GM23338 (cell line): Measurements from ENCODE around the gene CDK5RAP2. TPM values are rescaled to one million over a fixed set of nuclear protein-coding genes. Genes with fewer than 3 reads are reported as not detected.

Experiments
- ATAC-seq: fragments of 200-7000 bp; cut with Tn5 transposase; 3 replicates; pipeline ENCODE4 v1.9.1; 2020
- DNase-seq: peaks from one replicate; pipeline ENCODE4 v3.0.0-alpha.2; 2015; ENCODE audit warnings: low spot score
- H2AFZ ChIP-seq: fragments of 200-600 bp; sonication (generic); 2 replicates; pipeline ENCODE4 v1.8.0; 2016; ENCODE audit warnings: antibody characterized with exemption, mild to moderate bottlenecking, moderate library complexity
- H3F3A ChIP-seq: fragments of 200-600 bp; sonication (generic); replicated peaks from 2 replicates; pipeline ENCODE4 v1.8.0; 2017; ENCODE audit warnings: antibody characterized with exemption, mixed run types, low read depth
- H3K27ac ChIP-seq: fragments of 200-600 bp; sonication (generic); 2 replicates; pipeline ENCODE4 v1.6.1; 2016; ENCODE audit warnings: low read depth
- H3K27me3 ChIP-seq: fragments of 200-600 bp; sonication (generic); 2 replicates; pipeline ENCODE4 v1.8.0; 2016; ENCODE audit warnings: mild to moderate bottlenecking, mixed run types, moderate library complexity; ENCODE audit not compliant: insufficient read depth
- H3K36me3 ChIP-seq: fragments of 200-600 bp; sonication (generic); 2 replicates; pipeline ENCODE4 v1.8.0; 2016; ENCODE audit warnings: mild to moderate bottlenecking; ENCODE audit not compliant: insufficient read depth
- H3K4me1 ChIP-seq: fragments of 200-600 bp; sonication (generic); 2 replicates; pipeline ENCODE4 v1.8.0; 2016; ENCODE audit warnings: mild to moderate bottlenecking, moderate library complexity; ENCODE audit not compliant: insufficient read depth
- H3K4me2 ChIP-seq: fragments of 200-600 bp; sonication (generic); 2 replicates; pipeline ENCODE4 v1.7.1; 2017; ENCODE audit warnings: mixed run types
- H3K4me3 ChIP-seq: fragments of 200-600 bp; sonication (generic); 2 replicates; pipeline ENCODE4 v1.6.1; 2016; ENCODE audit warnings: mixed run types
- H3K79me2 ChIP-seq: fragments of 200-600 bp; sonication (generic); replicated peaks from 2 replicates; pipeline ENCODE4 v1.8.0; 2017; ENCODE audit warnings: mild to moderate bottlenecking; ENCODE audit not compliant: insufficient read depth
- H3K9me2 ChIP-seq: fragments of 200-600 bp; sonication (generic); 2 replicates; pipeline ENCODE4 v1.8.0; 2017; ENCODE audit not compliant: insufficient read depth
- H4K20me1 ChIP-seq: fragments of 200-600 bp; sonication (generic); replicated peaks from 2 replicates; pipeline ENCODE4 v1.8.0; 2017; ENCODE audit warnings: mild to moderate bottlenecking; ENCODE audit not compliant: insufficient read depth
- H3K27ac Mint-ChIP-seq: 2 replicates; pipeline ENCODE4 v1.8.0; 2020; ENCODE audit warnings: inconsistent platforms, mild to moderate bottlenecking, moderate library complexity, mixed read lengths
- H3K27me3 Mint-ChIP-seq: 3 replicates; pipeline ENCODE4 v1.8.0; 2022; ENCODE audit warnings: low read depth, mild to moderate bottlenecking, moderate library complexity, mixed read lengths, inconsistent platforms; ENCODE audit not compliant: insufficient read depth, poor library complexity
- H3K36me3 Mint-ChIP-seq: 3 replicates; pipeline ENCODE4 v1.8.0; 2021; ENCODE audit warnings: low read depth, mild to moderate bottlenecking, inconsistent platforms, moderate library complexity, mixed read lengths
- H3K4me1 Mint-ChIP-seq: 3 replicates; pipeline ENCODE4 v1.8.0; 2020; ENCODE audit warnings: mild to moderate bottlenecking, inconsistent platforms, mixed read lengths
- H3K4me3 Mint-ChIP-seq: 3 replicates; pipeline ENCODE4 v1.8.0; 2021; ENCODE audit warnings: moderate library complexity, mild to moderate bottlenecking, inconsistent platforms, mixed read lengths
- H3K9me3 Mint-ChIP-seq: 3 replicates; pipeline ENCODE4 v1.8.0; 2020; ENCODE audit warnings: moderate library complexity, mild to moderate bottlenecking, inconsistent platforms, mixed read lengths
- CREB1 ChIP-seq: fragments of 250-450 bp; sonication (Bioruptor Pico); IDR thresholded peaks from 2 replicates; pipeline ENCODE4 v1.5.0; 2020; ENCODE audit warnings: low read depth, mild to moderate bottlenecking, moderate library complexity
- CTCF ChIP-seq, 2 experiments: fragments of 200-600 bp in 1 of 2; sonication (generic) in 1 of 2; conservative IDR thresholded peaks; 2 replicates each; pipeline versions ENCODE4 v1.5.1 to v1.6.1; 2016 to 2017; ENCODE audit warnings: antibody characterized with exemption in 2 of 2, low read depth in 2 of 2, mild to moderate bottlenecking in 2 of 2, moderate library complexity in 1 of 2
- EZH2 ChIP-seq: fragments of 200-600 bp; sonication (generic); IDR thresholded peaks from one replicate; pipeline ENCODE4 v1.8.0; 2017; ENCODE audit warnings: antibody characterized with exemption, mild to moderate bottlenecking, low read depth; ENCODE audit not compliant: unreplicated experiment
- EZH2phosphoT487 ChIP-seq: fragments of 200-600 bp; sonication (generic); IDR thresholded peaks from one replicate; pipeline ENCODE4 v1.8.1; 2018; ENCODE audit warnings: antibody characterized with exemption; ENCODE audit not compliant: unreplicated experiment
- JUNB ChIP-seq: IDR thresholded peaks from one replicate; pipeline ENCODE4 v1.6.1; 2016; ENCODE audit warnings: antibody characterized with exemption; ENCODE audit not compliant: unreplicated experiment
- NANOG ChIP-seq: IDR thresholded peaks from 2 replicates; pipeline ENCODE4 v1.6.1; 2016; ENCODE audit warnings: antibody characterized with exemption, borderline replicate concordance
- POLR2AphosphoS5 ChIP-seq: IDR thresholded peaks from 2 replicates; pipeline ENCODE4 v1.6.1; 2016; ENCODE audit warnings: antibody characterized with exemption, low read depth
- REST ChIP-seq: IDR thresholded peaks from one replicate; pipeline ENCODE4 v1.6.1; 2018; ENCODE audit warnings: antibody characterized with exemption; ENCODE audit not compliant: unreplicated experiment
- STAT1 ChIP-seq: IDR thresholded peaks from one replicate; pipeline ENCODE4 v1.6.1; 2016; ENCODE audit warnings: antibody characterized with exemption; ENCODE audit not compliant: unreplicated experiment
- ZNF114 ChIP-seq: fragments of 250-450 bp; sonication (Bioruptor Pico); IDR thresholded peaks from 2 replicates; pipeline ENCODE4 v1.5.0; 2020; ENCODE audit warnings: mild to moderate bottlenecking, moderate library complexity
- ZNF331 ChIP-seq: fragments of 250-450 bp; sonication (Bioruptor Pico); IDR thresholded peaks from 2 replicates; pipeline ENCODE4 v1.5.0; 2020; ENCODE audit warnings: low read depth, mild to moderate bottlenecking, moderate library complexity
- polyA plus RNA-seq: library from polyadenylated mRNA; unstranded; fragments of >200 nt; fragmentation: Nextera tagmentation; extraction: Ambion mirVana; gene quantifications from 2 replicates; pipeline ENCODE4 v1.2.1, GENCODE V29; 2016
- total RNA-seq: library from RNA; depleted of rRNA; stranded (reverse); fragments of >200 nt; shearing (Covaris generic); gene quantifications from 2 replicates; pipeline ENCODE4 v1.2.3, GENCODE V29; 2014
- TF ChIP-seq, protein P1 (sequence below): IDR thresholded peaks from 2 replicates; pipeline ENCODE4 v1.6.1; 2016; ENCODE audit warnings: antibody characterized with exemption

The CDK5RAP2 gene
- total and polyA plus RNA-seq, 2 experiments from 2014 or later: 50.7 to 65.7 TPM

GRCh38 chr9:120387257-120388002 is 192.5 kb downstream of the CDK5RAP2 start:
- no peak overlapping the region for H3K4me3 Mint-ChIP-seq
- peak overlapping the region; percentile 45; the same call in 1 of the 2 replicates for H3K27ac ChIP-seq
- H3K27me3 Mint-ChIP-seq: peaks cover 23% of the 10 kb centered on the region
- no peaks in the 10 kb centered on the region for H3K4me1 ChIP-seq
- no peaks in the 10 kb centered on the region for H3K27me3 ChIP-seq
- H4K20me1 ChIP-seq: no peaks in the 10 kb centered on the region
- H3K9me2 ChIP-seq: no peaks in the 10 kb centered on the region
- no peak for ATAC-seq
- peaks cover 8% of the 10 kb centered on the region; the same call in 2 of the 3 replicates for H3K4me1 Mint-ChIP-seq
- H3K9me3 Mint-ChIP-seq: no peaks in the 10 kb centered on the region
- DNase-seq: no peak
- H3K27ac Mint-ChIP-seq: no peak overlapping the region; the same call in 1 of the 2 replicates
- no peak overlapping the region for H3K4me3 ChIP-seq
- no peak overlapping the region for H2AFZ ChIP-seq
- TF ChIP-seq ZNF114 (CRISPR knock-in tag): no peak
- peak in 1 of 2 experiments; percentile 13; a peak in 1 of 4 replicates for TF ChIP-seq CTCF (conservative IDR thresholded peaks at IDR 0.05; ENCODE audit: low read depth in 2 of 2)
- no peak overlapping the region for H3K4me2 ChIP-seq
- peaks cover 32% of the 10 kb centered on the region for H3K36me3 Mint-ChIP-seq
- H3F3A ChIP-seq: no peaks in the 10 kb centered on the region
- H3K79me2 ChIP-seq: no peaks in the 10 kb centered on the region
- H3K36me3 ChIP-seq: no peaks in the 10 kb centered on the region; the same call in 1 of the 2 replicates

DNA sequence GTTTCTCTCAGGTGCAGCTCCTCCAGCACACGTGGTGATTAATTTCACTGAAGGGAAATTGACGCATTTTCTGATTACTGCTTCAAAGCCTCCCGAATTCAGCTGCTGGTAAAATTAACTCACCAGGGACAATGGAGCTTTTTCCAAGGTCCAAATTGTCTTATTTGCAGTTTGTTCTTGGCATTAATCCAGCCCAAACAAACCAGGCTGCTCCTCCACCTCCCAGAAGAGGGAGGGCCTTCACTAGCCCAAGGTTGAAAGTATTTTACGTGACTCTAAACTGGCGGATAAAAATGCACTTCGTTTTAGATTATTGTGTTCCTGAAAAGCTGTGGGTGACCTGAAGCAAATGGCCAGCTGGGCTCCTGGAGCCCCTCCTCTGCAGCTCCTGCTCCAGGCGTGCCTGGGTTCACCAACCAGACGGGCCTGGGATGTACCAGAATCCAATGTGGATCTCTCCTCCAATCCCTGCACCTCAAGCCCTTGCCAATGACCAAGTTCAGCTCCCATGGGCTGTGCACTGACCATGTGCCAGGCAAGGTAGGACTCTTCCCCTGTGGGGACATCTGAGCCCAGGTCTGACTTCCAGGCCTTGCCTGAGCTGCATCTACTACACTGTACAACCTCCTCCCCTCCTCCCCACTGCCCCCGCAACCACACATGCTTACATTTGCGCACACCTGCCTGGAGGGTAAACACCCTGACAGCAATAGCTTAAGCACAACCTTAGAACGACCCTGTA is 193.4 kb downstream of the CDK5RAP2 start:
- ATAC-seq: no peak
- no peak overlapping the region for H3K27ac Mint-ChIP-seq
- no peak for TF ChIP-seq JUNB
- no peak for TF ChIP-seq CREB1 (CRISPR knock-in tag)
- no peak for TF ChIP-seq REST
- TF ChIP-seq CTCF (conservative IDR thresholded peaks at IDR 0.05; ENCODE audit: low read depth in 2 of 2): no peak
- TF ChIP-seq EZH2phosphoT487: no peak
- no peak for TF ChIP-seq POLR2AphosphoS5
- TF ChIP-seq NANOG: no peak
- no peak for TF ChIP-seq ZNF331
- TF ChIP-seq STAT1: no peak
- TF ChIP-seq EZH2: no peak
- TF ChIP-seq, protein P1, sequence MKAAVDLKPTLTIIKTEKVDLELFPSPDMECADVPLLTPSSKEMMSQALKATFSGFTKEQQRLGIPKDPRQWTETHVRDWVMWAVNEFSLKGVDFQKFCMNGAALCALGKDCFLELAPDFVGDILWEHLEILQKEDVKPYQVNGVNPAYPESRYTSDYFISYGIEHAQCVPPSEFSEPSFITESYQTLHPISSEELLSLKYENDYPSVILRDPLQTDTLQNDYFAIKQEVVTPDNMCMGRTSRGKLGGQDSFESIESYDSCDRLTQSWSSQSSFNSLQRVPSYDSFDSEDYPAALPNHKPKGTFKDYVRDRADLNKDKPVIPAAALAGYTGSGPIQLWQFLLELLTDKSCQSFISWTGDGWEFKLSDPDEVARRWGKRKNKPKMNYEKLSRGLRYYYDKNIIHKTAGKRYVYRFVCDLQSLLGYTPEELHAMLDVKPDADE: no peak

More for the DNA sequence above, 193.4 kb downstream of the CDK5RAP2 start:
- Mint-ChIP-seq H3K4me1 (peaks cover 8% of the 10 kb centered on the region; the same call in 2 of the 3 replicates), H3K9me3 (no peaks in the 10 kb centered on the region), H3K27me3 (peaks cover 23% of the 10 kb centered on the region), H3K4me3 (no peak overlapping the region), H3K36me3 (peaks cover 26% of the 10 kb centered on the region)
- Histone ChIP-seq H3K4me3 (no peak overlapping the region), H3K36me3 (no peaks in the 10 kb centered on the region; the same call in 1 of the 2 replicates), H2AFZ (no peak overlapping the region), H3K27ac (no peak overlapping the region), H3F3A (no peaks in the 10 kb centered on the region), H3K79me2 (no peaks in the 10 kb centered on the region), H3K4me1 (no peaks in the 10 kb centered on the region), H3K4me2 (no peak overlapping the region), H4K20me1 (no peaks in the 10 kb centered on the region), H3K9me2 (no peaks in the 10 kb centered on the region), H3K27me3 (no peaks in the 10 kb centered on the region)
- no peak for DNase-seq
